ENCODE data around the gene SLC35A3. TPM values are rescaled to one million over a fixed set of nuclear protein-coding genes. Genes with fewer than 3 reads are reported as not detected.

The SLC35A3 gene
- total RNA-seq, 1 donor from 2014 or later = 40.1 TPM

DNA sequence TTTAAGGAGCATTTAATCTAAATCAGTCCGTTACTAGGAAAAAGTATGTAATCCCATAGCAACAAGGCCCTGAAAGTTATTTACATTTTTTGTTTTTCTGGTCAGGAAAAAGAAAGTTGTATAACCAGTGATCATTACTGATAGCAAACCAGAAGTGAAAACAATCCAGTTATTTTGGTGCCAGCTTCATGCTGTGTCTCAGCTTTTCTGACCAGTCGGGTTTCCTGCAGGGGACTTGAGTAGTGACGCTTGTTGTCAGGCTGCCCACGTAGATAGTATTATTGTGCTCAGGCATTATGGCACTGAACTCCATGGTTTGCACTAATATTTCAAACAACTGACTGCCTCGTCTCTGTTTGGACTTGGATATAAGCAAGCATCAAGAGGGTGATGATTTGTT is 107.7 kb downstream of the SLC35A3 start:
- DNase-seq = no peak

DNA sequence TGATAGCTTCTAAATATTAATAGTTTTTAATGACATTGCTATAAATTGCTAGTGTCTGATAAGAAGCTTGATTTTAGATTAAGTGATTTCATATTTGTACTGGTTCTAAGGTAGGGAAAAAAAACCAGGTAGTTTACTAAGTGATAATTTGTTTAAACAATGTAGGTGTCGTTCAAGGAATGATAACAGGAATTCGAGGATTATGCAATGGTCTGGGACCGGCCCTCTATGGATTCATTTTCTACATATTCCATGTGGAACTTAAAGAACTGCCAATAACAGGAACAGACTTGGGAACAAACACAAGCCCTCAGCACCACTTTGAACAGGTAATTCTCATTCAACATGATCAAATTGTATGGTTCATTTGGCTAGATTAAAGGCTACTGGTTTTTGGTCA is 110.5 kb downstream of the SLC35A3 start:
- no peak for DNase-seq

Small RNA genes lying within 50 kb of the gene (small RNA-seq; reads per million reads assigned to genes)
- gene RNU6-1318P (ENCODE audit: low replicate concordance) (not detected), gene RNU6-750P (ENCODE audit: low replicate concordance) (not detected)

Other genes starting within 250 kb of the SLC35A3 start
- gene FRRS1, start 203.4 kb upstream of the SLC35A3 start, total RNA-seq = 11.9 TPM
- gene AGL, start 119.6 kb upstream of the SLC35A3 start, total RNA-seq = 381 TPM
- gene SASS6, start 162.9 kb downstream of the SLC35A3 start, total RNA-seq = 3.9 TPM
- gene TRMT13, start 163.2 kb downstream of the SLC35A3 start, total RNA-seq = 32.6 TPM
- gene LRRC39, start 208.3 kb downstream of the SLC35A3 start, total RNA-seq = 132 TPM

All from tongue (tissue), 3 donors.